RPMI7951 (cell line): ENCODE measurements around the gene RPS27. TPM values are rescaled to one million over a fixed set of nuclear protein-coding genes. Genes with fewer than 3 reads are reported as not detected.
"Not testable (repeated sequence)": the region's sequence is repeated elsewhere in the genome, so short reads cannot be mapped to it uniquely, and the experiment has no call there.

Experiments used
- DNase-seq: peaks from one replicate; pipeline ENCODE4 v3.0.0-alpha.2; 2012; ENCODE audit warnings: low read depth
- total RNA-seq: library from RNA; depleted of rRNA; stranded (reverse); fragments of >200 nt; shearing (Covaris generic); gene quantifications from 2 replicates; pipeline ENCODE4 v1.2.3, GENCODE V29; 2014

Gene RPS27
- total RNA-seq, 1 experiment from 2014 or later: 2,841 TPM

DNA sequence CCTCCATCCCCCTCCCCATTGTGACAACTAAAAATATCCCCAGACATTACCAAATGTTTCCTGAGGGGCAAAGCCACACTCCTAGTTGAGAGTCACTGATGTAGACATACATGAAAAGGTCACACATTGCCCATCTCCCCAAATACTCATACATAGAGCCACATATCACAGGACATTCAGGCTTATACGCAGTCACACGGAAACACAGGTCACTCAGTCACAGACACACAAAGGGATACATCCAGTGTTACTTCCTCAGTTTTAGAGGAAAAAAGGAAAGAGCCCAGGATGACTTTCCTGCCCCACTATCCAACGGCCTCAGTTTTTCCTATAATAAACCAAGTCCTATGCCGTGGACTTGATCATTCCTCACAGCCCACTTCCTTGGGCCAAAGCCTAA, 29.1 kb upstream of the RPS27 start:
- no peak for DNase-seq

DNA sequence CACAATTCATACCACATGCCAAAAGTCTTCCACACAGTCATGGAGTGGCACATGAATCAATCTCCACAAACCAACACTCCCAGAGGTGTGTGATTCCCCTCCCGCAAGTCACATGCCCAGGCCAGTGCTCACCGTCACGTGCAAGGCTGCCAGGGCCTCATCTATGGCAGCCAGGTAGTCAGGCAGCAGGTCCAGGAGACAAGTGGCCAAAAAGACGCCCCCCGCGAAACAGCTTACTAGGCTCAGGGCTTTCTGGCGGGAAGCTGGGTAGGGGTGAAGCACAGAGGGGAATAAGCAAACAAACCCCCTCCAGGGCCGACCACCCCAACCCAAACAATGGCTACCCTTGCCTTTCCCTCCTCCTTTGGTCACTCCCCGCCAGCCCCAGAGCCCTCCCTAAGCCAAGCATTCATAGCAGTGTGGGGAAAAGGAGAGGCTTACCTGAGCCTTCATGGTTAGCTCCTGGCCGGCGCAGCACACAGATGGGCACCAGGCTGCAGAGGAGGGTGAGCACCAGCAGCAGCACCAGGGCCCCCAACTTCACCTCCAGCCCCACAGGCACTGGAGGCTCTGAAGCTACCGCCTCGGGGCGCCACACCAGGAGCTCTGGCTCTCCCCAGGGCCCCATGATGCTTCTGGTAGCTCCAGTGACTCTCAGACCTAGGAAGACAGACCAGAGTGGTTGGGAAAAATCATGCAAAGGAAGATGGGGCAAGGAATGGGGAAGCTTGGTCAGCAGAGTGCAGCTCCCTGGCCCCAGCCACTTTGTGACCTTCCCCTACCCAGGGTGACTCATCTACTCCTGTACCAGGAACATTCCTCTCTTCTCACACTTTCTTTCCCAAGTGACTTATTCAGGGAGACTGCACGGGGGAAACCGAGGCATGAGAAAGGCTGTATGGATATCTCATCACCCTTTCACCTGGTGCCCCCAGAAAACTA, 28.2 kb upstream of the RPS27 start:
- DNase-seq: peak; percentile 65

DNA sequence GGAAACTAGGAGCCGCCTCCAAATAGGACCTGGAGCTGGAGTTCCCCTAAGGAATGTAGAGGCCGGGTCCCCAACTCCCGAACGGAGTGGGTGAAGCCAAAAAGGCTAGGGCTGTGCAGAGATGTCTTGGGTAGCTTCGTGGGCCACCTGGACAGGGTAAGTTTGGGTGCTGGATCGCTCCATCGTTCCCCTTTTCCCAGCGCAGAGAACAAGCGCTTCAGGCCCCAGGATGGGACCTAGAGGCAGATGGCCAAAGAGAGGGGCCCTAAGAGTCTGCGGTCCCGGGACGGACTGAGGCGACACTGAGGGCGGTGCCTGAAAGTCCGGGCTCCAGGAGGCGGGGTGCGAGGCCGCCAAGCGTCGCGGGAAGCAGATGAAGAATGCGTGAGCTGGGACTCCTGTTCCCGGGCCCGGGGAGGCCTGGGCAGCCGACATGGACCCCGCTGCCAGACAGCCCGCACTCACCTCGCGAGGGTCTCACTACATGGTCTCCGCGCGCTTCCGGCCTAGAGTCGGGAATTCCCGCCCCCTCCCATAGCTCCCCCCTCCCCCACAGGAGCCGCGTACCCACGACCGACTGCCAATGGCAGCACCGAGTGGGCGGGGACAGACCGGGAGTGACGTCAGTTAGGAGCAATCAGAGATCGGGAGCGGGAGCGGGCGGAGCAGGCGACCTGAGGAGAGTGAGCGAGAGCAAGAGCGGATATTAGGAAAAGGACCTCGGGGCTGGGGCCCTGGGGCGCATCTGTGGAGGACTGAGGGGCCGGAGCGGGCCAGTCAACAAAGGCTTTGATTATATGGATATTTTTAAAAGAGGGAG, 27.3 kb upstream of the RPS27 start, which contains the start of gene SLC39A1:
Gene SLC39A1 (minus strand): TSS at position 508 of the 820 bp plus-strand sequence. CDS start 822 bp downstream, outside the sequence.
- DNase-seq: peak; percentile 93

GRCh38 chr1:153963850-153964331, 26.7 kb upstream of the RPS27 start:
- peak; percentile 65 for DNase-seq

- DNase-seq: peak; percentile 96
Measured at GRCh38 chr1:153967107-153967999, 23.2 kb upstream of the RPS27 start, which contains the start of gene CREB3L4. Gene CREB3L4 (plus strand): TSS chr1:153967902. CDS start chr1:153968526, 624 bp downstream.

GRCh38 chr1:153968000-153968363, 22.6 kb upstream of the RPS27 start:
- DNase-seq: no peak

- DNase-seq: no peak
Measured at GRCh38 chr1:153968408-153968807, 22.2 kb upstream of the RPS27 start.

- no peak for DNase-seq
Measured at GRCh38 chr1:153968972-153969371, 21.6 kb upstream of the RPS27 start.

DNA sequence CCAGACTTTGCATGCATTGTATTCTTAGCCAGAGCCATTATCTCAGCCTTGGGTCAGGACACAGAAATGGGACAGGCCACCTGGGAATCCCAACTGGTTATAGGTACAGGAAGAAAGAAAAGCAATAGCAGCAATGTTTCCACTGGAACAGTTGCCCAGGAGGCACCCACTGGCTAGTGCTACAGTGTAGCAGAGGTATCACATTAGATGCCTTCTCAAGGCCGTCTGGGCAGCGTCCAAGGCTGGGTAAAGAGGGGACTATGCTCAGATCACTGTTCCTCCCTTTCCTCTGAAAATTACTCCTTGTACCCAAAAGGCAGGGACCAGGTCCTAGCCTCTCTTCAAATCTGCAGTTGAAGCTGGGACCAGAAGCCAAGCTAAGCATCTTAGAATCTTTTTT, 20.2 kb upstream of the RPS27 start:
- DNase-seq: no peak

GRCh38 chr1:153973071-153973470, 17.5 kb upstream of the RPS27 start:
- no peak for DNase-seq

- DNase-seq: no peak
Measured at GRCh38 chr1:153973525-153973924, 17.0 kb upstream of the RPS27 start.

GRCh38 chr1:153976819-153977249, 13.7 kb upstream of the RPS27 start:
- DNase-seq: no peak

DNA sequence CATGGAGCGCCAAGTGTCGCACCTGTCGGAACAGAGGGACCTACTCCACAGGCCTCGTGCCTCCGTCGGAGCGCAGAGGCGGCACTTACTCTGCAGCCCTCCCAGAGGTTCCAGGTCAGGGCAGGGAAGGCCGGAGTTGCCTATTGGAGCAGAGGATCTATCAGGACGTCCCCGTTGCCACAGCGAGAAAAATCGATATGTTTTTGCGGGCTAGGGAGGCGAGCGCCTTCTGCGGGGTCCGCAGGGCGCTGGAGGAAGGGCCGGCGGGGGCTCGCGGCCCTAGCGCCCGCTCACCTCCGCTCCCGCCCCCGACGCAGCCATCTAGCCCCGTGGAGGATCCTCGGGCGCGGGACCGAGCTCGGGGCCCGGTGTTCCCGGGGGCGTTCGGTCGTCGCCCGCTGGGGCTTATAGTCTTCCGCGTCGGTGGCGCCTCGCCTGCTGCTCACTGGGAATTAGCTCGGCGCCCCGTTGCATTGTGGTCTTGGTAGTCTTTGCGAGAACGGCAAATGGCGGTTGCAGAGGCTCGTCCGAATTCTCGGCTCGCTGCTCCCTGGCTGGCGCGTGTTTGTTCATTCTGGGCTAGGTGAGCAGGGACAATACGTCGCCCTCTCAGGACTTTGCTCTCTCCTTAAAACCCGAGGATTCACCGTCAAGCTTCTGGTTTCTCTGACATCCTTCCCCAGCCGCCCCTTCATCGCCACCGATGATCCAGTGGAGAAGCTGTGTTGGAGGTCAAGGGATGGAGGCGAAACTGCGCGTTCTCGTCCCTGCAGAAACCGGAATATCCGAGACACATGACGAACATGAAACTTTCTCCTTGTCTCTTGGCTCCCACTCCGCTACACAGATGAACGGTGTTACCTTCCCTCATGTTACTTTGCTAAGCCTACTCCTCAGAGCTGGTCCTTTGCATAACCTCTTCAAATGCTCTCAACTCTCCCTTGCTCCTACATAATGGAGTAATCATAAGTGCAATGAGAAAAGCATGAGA, 13.0 kb upstream of the RPS27 start, which contains the start of gene JTB:
Gene JTB (minus strand): TSS at position 425 of the 991 bp plus-strand sequence. CDS start 422 bp downstream, at position 3.
- peak; percentile 74 for DNase-seq

DNA sequence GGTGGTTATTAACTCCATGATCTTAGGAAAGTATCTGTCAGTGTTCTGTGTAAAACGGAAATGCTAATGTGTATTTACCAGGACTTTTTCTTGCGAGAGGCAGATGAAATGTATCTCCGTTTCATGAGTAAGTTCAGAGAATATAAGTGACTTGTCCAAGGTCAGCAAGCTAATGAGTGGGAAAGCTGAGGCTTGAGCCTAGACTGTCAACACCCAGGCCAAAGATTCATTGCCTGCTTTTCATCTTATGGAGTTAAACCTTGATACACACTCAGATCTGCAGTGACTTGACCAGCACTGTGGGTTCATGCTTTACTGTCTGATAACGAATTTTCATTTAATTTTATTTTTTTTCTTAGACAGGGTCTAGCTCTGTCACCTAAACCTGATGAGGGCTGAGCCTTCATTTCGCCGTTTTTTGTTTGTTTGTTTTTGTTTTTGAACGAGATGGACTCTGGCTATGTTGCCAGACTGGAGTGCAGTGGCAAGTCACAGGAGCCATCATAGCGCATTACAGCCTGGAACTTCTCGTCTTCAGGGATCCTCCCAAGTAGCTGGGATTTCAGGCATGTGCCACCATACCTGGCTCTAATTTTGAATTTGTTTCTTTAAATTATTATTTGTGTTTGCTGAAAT, 12.2 kb upstream of the RPS27 start:
- no peak for DNase-seq

- DNase-seq: not testable (repeated sequence)
Measured at GRCh38 chr1:153979091-153979490, 11.5 kb upstream of the RPS27 start.

GRCh38 chr1:153981735-153982134, 8.8 kb upstream of the RPS27 start:
- DNase-seq: not testable (repeated sequence)

GRCh38 chr1:153984123-153984894, 6.3 kb upstream of the RPS27 start:
- no peak for DNase-seq

GRCh38 chr1:153985341-153985912, 5.1 kb upstream of the RPS27 start:
- DNase-seq: peak; percentile 82
